ENCODE results near the gene NAXD.

DNA sequence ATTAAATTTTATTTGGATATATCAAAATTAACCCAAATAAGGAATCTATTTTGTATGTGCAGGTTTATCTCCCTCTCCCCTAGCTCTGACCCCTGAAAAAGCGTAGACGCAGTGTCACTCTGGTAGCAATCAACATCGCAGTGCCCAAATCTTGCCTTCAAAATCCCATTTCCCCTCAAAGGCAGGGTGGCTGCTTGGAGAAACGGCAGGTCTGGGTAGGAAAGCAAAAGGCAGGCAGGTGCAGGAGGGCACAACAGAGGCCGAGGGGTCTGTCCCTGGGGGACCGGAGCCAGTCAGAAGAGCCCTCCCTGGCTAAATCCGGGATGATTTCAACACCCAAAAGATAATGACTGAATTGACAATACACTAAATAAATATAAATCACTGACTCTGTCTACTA lies 41.9 kb downstream of the NAXD start:
- TF ChIP-seq EZH2phosphoT487 (conservative IDR thresholded peaks at IDR 0.05; ENCODE audit: low read length): no peak
- TF ChIP-seq, protein P1, sequence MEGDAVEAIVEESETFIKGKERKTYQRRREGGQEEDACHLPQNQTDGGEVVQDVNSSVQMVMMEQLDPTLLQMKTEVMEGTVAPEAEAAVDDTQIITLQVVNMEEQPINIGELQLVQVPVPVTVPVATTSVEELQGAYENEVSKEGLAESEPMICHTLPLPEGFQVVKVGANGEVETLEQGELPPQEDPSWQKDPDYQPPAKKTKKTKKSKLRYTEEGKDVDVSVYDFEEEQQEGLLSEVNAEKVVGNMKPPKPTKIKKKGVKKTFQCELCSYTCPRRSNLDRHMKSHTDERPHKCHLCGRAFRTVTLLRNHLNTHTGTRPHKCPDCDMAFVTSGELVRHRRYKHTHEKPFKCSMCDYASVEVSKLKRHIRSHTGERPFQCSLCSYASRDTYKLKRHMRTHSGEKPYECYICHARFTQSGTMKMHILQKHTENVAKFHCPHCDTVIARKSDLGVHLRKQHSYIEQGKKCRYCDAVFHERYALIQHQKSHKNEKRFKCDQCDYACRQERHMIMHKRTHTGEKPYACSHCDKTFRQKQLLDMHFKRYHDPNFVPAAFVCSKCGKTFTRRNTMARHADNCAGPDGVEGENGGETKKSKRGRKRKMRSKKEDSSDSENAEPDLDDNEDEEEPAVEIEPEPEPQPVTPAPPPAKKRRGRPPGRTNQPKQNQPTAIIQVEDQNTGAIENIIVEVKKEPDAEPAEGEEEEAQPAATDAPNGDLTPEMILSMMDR (IDR thresholded peaks at IDR 0.05; ENCODE audit: insufficient read depth, low read length, poor library complexity, severe bottlenecking): no peak

All from SU-DHL-6 (cell line).